KMS-11 (cell line): ENCODE measurements around the gene THSD7A.

Experiments used
- H2AFZ ChIP-seq: fragments of 200-600 bp; sonication (generic); 2 replicates; pipeline ENCODE4 v1.6.1; 2016; ENCODE audit warnings: antibody characterized with exemption, mixed run types, low read depth
- H3K27ac ChIP-seq: fragments of 200-600 bp; sonication (generic); 2 replicates; pipeline ENCODE4 v1.6.1; 2016; ENCODE audit warnings: mild to moderate bottlenecking, mixed run types
- H3K27me3 ChIP-seq: fragments of 200-600 bp; sonication (generic); 2 replicates; pipeline ENCODE4 v1.6.1; 2017; ENCODE audit warnings: mild to moderate bottlenecking, low read depth, mixed run types, moderate library complexity; ENCODE audit not compliant: insufficient read depth
- H3K36me3 ChIP-seq: fragments of 200-600 bp; sonication (generic); 2 replicates; pipeline ENCODE4 v1.6.1; 2017; ENCODE audit warnings: mild to moderate bottlenecking, mixed run types; ENCODE audit not compliant: insufficient read depth
- H3K4me1 ChIP-seq: fragments of 200-600 bp; sonication (generic); 2 replicates; pipeline ENCODE4 v1.6.1; 2016; ENCODE audit warnings: mild to moderate bottlenecking, low read depth, mixed run types; ENCODE audit not compliant: poor library complexity, severe bottlenecking
- H3K4me2 ChIP-seq: fragments of 200-600 bp; sonication (generic); 2 replicates; pipeline ENCODE4 v1.7.0; 2016; ENCODE audit warnings: mild to moderate bottlenecking, mixed run types
- H3K4me3 ChIP-seq: fragments of 200-600 bp; sonication (generic); IDR thresholded peaks from 2 replicates; pipeline ENCODE4 v1.6.1; 2017; ENCODE audit warnings: low read depth, low read length, mixed read lengths; ENCODE audit not compliant: insufficient read depth
- H3K79me2 ChIP-seq: fragments of 200-600 bp; sonication (generic); 2 replicates; pipeline ENCODE4 v1.6.1; 2016; ENCODE audit warnings: low read depth, mixed run types; ENCODE audit not compliant: insufficient read depth
- H3K9ac ChIP-seq: fragments of 200-600 bp; sonication (generic); 2 replicates; pipeline ENCODE4 v1.6.1; 2016; ENCODE audit warnings: mild to moderate bottlenecking, mixed run types
- H4K20me1 ChIP-seq: fragments of 200-600 bp; sonication (generic); 2 replicates; pipeline ENCODE4 v1.6.1; 2016; ENCODE audit warnings: mild to moderate bottlenecking, mixed run types; ENCODE audit not compliant: insufficient read depth
- TF ChIP-seq, protein P1 (sequence below): fragments of 200-600 bp; sonication (generic); conservative IDR thresholded peaks from 2 replicates; pipeline ENCODE4 v1.6.1; 2017; ENCODE audit warnings: low read depth, mild to moderate bottlenecking, antibody characterized with exemption, low read length, moderate library complexity, mixed read lengths

THSD7A gene

DNA sequence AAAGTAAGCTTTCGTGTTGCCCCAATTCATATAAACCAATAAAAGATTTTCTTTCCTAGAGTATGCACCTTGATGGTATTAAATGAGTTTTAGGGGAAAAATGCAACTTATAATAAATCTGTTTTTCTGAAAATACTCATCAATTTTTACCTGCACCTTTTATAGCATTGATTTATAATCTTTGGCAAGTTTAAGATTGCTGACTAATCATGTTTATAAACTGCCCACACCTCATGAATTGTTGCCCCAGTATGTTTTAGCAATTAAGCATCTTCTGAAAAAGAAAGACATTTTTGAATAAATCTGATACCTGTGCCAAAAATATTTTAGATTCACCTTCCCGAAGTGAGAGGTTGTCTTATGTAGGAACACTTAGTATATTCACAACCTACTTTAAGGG lies 420.0 kb downstream of the THSD7A start:
- no peak overlapping the region for H3K4me2 ChIP-seq
- no peak overlapping the region for H3K9ac ChIP-seq
- H3K4me1 ChIP-seq = no peaks in the 10 kb centered on the region
- no peaks in the 10 kb centered on the region for H3K27me3 ChIP-seq
- no peaks in the 10 kb centered on the region for H3K36me3 ChIP-seq
- no peak overlapping the region for H3K27ac ChIP-seq
- no peaks in the 10 kb centered on the region for H3K79me2 ChIP-seq
- no peak overlapping the region for H2AFZ ChIP-seq
- no peak overlapping the region for H3K4me3 ChIP-seq
- TF ChIP-seq, protein P1, sequence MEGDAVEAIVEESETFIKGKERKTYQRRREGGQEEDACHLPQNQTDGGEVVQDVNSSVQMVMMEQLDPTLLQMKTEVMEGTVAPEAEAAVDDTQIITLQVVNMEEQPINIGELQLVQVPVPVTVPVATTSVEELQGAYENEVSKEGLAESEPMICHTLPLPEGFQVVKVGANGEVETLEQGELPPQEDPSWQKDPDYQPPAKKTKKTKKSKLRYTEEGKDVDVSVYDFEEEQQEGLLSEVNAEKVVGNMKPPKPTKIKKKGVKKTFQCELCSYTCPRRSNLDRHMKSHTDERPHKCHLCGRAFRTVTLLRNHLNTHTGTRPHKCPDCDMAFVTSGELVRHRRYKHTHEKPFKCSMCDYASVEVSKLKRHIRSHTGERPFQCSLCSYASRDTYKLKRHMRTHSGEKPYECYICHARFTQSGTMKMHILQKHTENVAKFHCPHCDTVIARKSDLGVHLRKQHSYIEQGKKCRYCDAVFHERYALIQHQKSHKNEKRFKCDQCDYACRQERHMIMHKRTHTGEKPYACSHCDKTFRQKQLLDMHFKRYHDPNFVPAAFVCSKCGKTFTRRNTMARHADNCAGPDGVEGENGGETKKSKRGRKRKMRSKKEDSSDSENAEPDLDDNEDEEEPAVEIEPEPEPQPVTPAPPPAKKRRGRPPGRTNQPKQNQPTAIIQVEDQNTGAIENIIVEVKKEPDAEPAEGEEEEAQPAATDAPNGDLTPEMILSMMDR = no peak
- H4K20me1 ChIP-seq = no peaks in the 10 kb centered on the region

DNA sequence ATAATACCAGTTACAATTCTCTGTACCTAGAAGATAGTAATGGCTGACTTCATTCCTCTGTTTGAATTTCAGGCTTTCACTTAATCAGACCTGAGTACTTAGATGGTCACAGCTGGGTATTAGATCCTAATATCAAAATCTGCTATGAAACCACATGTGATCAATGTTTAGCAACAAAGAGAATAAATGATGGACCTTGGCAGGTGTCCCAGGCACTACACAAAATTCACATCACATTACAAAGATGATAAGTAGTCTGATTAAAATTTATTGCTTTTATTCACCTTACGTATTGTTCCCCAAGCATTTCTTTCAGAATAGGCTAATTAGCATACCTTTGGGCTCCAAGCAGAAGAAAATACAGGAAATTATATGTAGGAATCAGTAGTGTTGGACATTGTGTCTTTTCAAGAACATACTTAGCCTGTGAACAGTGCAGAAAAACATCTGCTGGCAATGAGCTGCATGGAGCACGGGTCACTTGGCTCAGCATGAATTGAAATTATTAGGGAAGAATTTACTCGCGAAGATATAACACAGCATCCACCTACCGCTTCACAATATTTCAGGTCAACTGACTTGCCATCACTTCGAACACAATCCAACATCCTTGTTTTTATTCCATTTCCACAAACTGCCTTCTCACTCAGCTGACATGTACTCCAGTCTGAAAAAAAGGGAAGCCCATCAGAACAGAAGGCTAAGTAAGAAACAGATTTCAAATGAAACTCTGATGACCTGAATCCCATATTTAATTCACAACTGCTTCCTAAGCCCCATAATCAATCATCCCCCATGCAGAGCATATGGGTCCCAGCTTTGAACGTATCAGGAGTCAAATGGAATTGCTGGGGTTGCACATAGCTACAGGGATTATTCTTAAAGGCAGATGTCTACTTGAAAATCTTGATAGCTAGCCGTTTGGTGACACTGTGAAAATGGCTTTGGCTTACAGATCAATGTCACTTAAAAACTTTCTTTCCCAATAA lies 421.0 kb downstream of the THSD7A start:
- no peak overlapping the region for H3K9ac ChIP-seq
- no peak overlapping the region for H3K4me3 ChIP-seq
- TF ChIP-seq, protein P1 = no peak
- no peaks in the 10 kb centered on the region for H3K36me3 ChIP-seq
- no peaks in the 10 kb centered on the region for H3K4me1 ChIP-seq
- no peak overlapping the region for H3K27ac ChIP-seq
- no peak overlapping the region for H2AFZ ChIP-seq
- no peaks in the 10 kb centered on the region for H3K27me3 ChIP-seq
- H3K4me2 ChIP-seq = no peak overlapping the region
- no peaks in the 10 kb centered on the region for H4K20me1 ChIP-seq
- no peaks in the 10 kb centered on the region for H3K79me2 ChIP-seq

DNA sequence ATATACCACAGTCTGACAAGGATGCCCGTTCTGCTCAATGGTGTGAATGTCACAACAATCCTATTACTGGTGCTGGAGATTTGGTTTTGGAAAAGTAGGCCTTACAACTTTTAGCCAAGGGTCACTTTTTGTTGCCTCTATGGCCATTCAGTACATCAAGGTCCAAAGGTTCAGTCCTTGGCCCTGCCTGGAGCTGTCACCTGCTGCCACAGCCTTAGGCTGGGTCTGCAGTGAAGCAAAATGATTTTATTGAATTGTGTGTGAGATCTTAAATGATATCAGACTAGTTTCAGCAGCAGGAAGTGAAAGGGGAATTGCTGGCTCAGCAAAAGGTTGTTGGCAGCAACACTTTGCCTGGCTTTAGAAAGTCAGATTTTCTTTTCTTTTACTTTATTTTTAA lies 427.6 kb downstream of the THSD7A start:
- no peaks in the 10 kb centered on the region for H3K79me2 ChIP-seq
- no peaks in the 10 kb centered on the region for H4K20me1 ChIP-seq
- TF ChIP-seq, protein P1 = no peak
- no peak overlapping the region for H2AFZ ChIP-seq
- H3K4me3 ChIP-seq = no peak overlapping the region
- no peak overlapping the region for H3K9ac ChIP-seq
- H3K4me2 ChIP-seq = no peak overlapping the region
- no peaks in the 10 kb centered on the region for H3K4me1 ChIP-seq
- H3K27ac ChIP-seq = no peak overlapping the region
- H3K27me3 ChIP-seq = no peaks in the 10 kb centered on the region
- no peaks in the 10 kb centered on the region for H3K36me3 ChIP-seq

DNA sequence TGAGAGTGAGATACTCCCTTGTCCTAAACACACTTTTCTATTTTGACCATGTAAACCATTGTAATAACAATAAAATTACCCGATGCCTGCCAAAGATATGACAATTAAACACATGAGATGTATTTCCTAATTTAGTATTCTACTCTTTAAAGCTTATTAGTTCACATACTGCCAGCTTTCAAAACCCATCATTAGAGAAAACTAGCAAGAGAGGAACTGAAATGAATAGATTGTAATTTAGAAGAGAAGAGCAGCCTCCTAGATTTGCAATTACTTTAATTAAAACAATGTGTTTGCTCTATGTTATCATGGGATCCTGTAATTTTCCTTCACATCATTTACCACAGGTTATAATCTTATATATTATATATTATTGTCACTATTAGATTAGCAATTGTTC lies 428.2 kb downstream of the THSD7A start:
- TF ChIP-seq, protein P1 = no peak
- Histone ChIP-seq H3K9ac (no peak overlapping the region), H3K27me3 (no peaks in the 10 kb centered on the region), H3K27ac (no peak overlapping the region), H3K4me1 (no peaks in the 10 kb centered on the region), H4K20me1 (no peaks in the 10 kb centered on the region), H3K79me2 (no peaks in the 10 kb centered on the region), H3K36me3 (no peaks in the 10 kb centered on the region), H3K4me2 (no peak overlapping the region), H2AFZ (no peak overlapping the region), H3K4me3 (no peak overlapping the region)
